HG03460 (cell line): Measurements from ENCODE around the gene MRS2.
"Not testable (repeated sequence)": the region's sequence is repeated elsewhere in the genome, so short reads cannot be mapped to it uniquely, and the experiment has no call there.

Source experiments
- ATAC-seq: cut with Tn5 transposase; IDR thresholded peaks from one replicate; pipeline ENCODE4 v1.9.1; 2021; ENCODE audit not compliant: unreplicated experiment

Gene MRS2, protein sequence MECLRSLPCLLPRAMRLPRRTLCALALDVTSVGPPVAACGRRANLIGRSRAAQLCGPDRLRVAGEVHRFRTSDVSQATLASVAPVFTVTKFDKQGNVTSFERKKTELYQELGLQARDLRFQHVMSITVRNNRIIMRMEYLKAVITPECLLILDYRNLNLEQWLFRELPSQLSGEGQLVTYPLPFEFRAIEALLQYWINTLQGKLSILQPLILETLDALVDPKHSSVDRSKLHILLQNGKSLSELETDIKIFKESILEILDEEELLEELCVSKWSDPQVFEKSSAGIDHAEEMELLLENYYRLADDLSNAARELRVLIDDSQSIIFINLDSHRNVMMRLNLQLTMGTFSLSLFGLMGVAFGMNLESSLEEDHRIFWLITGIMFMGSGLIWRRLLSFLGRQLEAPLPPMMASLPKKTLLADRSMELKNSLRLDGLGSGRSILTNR

DNA sequence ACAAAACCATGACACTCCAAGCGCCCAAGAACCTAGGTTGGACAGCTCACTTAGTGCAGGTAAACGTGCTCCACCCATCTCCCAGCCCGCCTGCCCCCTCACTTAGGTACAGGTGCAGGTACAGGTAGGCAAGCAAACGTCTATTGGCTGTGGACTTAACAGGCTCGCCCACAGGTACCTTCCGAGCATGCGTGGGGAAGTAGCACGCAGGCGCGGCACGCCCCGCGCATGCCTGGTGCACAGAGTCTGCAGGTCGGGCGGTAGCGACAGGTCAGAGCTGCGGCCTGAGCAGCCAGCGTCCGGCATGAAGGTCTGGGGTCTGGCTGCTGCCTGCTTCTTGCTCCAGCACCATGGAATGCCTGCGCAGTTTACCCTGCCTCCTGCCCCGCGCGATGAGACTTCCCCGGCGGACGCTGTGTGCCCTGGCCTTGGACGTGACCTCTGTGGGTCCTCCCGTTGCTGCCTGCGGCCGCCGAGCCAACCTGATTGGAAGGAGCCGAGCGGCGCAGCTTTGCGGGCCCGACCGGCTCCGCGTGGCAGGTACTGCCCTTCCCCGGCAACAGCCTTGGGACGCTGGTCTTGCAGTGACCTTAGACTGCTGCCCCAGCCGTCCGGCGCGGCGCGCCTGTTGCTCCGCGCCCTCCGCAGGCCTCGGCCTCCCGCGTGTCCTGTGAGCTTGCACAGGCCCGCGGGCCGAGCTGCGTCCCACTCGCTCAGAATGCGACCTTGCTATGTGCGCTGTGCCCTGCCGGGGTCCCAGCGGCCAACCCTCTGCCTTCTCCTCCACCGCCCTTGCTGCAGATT lies at the start of gene MRS2:
MRS2 (plus strand) TSS at position 240 of the 804 bp plus-strand sequence; CDS start at position 351, 111 bp downstream.
- ATAC-seq, result peak; percentile 96

DNA sequence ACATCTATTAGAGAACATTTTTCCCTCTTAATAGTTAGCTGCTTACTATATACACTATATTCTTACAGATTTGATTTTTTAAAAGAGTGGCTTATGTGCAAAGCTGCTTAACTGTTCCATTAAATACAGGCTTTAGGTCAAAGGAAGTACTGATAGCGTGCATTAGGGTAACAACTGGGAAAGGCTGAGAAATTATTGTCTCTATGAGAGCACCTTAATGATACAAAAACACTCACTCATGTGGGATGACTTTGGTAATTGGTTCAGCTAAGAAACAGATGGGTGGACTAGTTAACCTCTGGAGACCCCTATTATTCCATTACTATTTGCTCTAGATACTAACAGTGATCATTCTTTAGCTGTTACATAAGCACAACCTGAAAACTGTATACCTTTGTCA lies 48.9 kb upstream of the MRS2 start:
- no peak for ATAC-seq

DNA sequence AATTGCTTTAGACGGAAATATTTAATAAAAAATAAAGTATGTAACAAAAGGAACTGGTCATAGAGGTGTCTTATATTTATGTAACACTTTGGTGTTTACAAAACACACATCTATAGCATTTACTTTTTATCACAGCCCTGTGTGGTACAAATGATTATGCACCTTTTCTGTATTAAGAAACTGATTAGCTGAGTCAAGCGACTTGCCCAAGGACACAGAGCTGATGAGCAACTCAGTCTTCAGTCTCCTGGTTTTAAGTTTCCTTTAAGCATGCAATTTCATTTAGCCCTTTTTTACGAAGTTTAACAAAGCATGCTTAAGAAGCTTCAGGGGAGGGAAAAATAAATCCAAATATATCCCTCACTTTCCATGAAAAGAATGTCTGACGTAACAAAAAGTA lies 47.3 kb upstream of the MRS2 start:
- ATAC-seq, result no peak

DNA sequence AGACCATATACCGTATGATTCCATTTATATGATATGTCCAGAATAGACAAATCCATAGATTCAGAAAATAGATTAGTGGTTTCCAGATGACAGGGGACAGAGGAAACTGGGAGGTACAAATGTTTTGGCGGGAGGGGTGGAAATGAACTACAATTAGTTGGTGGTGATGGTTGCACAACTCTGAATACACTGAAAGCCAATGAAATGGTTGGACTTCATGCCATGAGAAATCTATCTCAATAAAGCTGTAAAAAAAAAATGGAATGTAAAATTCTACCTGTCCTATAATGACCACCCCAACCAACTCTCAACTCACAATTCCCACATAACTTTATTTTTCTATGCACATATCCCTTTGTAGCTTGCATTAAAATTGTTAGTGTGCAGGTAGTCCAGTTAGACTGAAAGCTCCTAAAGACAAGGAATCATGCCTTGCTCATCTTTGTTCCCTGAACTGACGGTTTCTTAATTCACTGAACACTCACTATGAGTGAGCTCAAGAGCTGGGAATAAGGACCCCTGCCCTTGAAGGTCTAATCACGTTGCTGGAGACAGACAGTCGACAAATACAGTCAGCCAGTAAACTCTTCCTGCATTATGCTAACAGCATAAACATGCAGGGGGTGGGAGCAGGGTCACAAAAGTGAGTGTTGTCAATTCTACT lies 46.3 kb upstream of the MRS2 start:
- ATAC-seq, result no peak

DNA sequence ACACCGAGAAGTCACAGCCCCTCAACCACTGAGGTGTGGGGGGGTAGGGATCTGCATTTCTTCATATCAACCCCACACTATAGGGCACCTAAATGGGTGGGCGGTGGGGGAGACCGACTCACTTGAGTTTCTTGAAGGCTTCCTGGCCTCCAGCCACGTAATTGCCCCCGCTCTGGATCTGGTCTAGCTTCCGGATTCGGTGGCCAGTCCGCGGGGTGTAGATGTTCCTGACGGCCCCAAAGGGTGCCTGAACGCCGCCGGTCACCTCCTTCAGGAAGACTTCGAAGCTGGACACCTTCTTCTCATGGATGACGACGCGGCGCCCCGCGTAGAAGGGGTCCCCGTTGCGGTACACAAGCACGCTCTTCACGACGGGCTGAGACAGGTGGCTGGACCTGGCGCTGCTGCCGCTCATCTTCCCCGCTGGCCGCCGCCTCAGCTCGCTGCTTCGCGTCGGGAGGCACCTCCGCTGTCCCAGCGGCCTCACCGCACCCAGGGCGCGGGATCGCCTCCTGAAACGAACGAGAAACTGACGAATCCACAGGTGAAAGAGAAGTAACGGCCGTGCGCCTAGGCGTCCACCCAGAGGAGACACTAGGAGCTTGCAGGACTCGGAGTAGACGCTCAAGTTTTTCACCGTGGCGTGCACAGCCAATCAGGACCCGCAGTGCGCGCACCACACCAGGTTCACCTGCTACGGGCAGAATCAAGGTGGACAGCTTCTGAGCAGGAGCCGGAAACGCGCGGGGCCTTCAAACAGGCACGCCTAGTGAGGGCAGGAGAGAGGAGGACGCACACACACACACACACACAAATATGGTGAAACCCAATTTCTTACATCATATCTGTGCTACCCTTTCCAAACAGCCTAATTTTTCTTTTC lies 45.2 kb upstream of the MRS2 start, which contains the start of gene DCDC2:
DCDC2 (minus strand) TSS at position 724 of the 883 bp plus-strand sequence; CDS start at position 415, 309 bp downstream.
- ATAC-seq, result no peak

DNA sequence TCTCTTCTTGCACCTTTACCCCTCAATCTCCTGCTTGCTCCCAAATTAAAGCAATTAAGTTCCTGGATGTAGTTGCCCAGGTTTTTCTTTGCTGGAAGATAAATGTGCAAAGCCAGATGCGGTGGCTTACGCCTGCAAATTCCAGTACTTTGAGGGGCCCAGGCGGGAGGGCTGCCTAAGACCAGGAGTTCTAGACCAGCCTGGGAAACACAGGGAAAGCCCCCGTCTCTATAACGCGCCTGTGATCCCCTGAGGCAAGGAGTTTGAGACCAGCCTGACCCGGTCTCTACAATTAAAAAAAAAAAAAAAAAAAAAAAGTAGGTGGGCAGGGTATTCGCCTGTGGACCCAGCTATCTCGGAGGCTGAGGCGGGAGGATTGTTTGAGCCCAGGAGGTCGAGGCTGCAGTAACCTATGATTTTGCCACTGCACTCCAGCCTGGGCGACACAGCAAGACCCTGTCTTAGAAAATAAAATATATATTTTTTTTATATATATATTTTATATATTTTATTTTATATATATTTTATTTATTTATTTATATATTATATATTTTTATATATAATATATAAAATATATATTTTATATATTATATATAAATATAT lies 44.4 kb upstream of the MRS2 start:
- ATAC-seq, result no peak

DNA sequence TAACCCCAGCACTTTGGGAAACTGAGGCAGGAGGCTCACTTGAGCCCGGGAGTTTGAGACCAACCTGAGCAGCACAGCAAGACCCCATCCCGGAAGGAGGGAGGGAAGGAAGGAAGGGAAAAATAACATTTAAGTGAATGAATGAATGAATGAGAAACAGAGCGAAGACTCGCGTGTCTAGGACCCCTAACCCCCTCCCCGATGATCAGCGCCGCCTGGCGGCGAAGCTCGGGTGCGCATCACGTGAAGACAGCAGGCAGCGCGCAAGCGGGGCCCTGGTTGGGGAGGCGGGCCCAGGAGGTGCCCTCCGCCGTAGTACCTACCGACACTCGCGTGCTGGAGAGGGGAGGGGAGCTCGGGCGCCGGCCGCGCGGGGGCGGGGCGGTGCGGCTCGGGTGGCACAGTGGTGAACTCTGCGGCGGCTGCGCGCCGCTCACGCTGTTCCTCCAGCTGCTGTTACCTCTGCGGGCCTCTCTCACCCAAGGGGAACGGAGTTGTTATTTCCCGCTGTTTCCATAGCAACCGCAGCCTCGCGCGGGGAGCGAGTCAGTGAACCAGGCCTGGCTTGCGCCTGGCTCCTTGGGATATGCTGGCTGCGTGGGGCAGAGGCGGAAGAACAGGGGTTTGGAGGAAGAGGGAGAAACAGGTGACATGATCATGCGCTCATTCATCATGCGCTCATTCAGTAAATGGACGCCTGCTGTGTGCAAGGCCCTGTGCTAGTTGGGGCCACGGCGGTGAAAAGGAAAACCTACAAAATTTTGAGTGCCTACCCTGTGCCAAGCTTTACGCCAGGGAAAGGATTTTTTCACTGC lies 42.9 kb upstream of the MRS2 start:
- ATAC-seq, result peak; percentile 91

DNA sequence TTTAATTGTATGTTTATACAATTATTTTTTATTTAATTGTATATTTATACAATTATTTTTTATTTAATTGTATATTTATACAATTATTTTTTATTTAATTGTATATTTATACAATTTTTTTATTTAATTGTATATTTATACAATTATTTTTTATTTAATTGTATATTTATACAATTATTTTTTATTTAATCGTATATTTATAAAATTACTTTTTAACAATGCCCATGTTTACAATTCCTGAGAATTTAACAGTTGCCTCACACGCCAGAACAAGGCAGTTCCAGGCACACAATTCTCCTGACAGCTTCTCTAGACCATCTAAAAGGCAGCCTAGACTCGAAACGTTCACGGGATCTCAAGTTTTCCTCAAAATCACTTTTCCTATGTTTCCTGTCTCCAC lies 40.4 kb upstream of the MRS2 start:
- ATAC-seq, result not testable (repeated sequence)

DNA sequence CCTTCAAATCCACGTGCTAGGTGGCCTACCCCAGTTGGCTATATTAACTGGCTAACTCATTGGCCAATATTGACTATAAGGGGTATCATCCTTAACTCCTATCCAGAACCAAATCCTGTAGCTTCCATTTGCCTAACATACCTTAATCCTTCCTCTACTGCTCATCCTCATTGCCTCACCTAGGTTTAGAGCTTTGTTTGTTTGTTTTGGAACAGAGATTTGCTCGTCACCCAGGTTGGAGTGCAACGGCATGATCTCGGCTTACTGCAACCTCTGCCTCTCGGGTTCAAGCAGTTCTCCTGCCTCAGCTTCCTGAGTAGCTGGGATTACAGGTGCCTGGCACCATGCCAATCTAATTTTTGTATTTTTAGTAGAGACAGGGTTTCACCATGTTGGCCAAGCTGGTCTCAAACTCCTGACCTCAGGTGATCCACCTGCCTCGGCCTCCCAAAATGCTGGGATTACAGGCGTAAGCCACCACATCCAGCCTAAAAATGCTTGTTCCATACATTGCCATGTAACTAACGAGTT lies 37.6 kb upstream of the MRS2 start:
- ATAC-seq, result not testable (repeated sequence)

DNA sequence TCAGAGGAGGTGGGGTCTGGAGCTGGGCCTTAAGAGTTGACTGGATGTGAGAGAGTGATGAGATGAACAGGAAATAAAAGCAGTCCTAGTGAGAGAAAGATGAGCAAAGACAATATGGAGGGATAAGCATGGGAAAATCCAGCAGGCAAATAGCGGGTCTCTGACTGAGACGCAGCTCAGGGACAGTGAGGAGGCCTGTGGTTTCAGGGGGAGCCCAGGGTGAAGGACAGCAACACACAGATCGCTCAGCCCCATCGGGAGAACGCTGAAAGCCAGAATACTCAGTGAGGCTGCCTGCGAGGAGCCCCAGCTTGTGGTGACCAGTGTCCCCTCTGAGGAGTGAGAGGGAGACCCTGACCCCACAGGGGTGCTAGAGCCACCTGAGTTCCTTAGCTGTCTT lies 28.1 kb upstream of the MRS2 start:
- ATAC-seq, result no peak

DNA sequence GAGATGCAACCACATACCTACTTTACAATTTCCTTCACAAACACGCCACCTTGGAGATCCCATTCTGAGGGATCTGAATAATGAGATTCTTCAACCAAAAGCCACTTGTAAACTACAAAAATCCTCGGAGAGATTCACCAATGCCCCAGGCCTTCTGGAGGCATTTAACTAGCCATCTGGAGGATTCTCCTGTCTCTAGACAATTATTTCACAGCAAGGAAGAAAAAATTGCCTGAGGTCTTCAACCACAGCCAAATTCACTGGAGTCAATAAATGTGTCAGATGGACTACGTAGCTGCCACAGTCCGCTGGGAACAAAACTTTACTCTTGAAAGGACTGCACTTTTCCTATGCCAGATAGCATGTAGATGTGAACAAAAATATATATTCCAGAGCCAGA lies 25.9 kb upstream of the MRS2 start:
- ATAC-seq, result no peak

DNA sequence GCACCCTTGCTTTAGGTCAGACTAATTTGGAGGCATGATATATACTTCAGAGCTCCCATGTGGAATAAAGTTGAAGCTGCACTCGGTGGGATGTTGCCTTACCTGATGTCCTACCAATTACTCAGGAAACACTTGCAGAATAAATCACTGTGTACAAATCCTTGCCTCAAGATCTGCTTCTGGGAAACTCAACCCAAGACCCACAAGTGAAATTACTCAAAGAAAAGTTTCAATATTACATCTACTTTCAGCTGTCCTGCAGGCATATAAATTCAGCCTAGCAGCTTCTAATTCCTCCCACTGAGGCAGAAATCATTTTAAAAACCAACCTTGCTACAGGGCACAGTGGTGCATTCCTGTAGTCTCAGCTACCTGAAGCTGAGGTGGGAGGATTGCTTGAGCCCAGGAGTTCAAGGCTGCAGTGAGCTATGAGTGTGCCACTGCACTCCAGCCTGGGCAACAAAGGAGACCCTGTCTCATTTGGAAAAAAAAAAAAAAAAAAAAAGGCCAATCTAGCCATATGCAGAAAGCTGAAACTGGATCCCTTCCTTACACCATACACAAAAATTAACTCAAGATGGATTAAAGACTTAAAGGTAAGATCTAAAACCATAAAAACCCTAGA lies 24.2 kb upstream of the MRS2 start:
- no peak for ATAC-seq

DNA sequence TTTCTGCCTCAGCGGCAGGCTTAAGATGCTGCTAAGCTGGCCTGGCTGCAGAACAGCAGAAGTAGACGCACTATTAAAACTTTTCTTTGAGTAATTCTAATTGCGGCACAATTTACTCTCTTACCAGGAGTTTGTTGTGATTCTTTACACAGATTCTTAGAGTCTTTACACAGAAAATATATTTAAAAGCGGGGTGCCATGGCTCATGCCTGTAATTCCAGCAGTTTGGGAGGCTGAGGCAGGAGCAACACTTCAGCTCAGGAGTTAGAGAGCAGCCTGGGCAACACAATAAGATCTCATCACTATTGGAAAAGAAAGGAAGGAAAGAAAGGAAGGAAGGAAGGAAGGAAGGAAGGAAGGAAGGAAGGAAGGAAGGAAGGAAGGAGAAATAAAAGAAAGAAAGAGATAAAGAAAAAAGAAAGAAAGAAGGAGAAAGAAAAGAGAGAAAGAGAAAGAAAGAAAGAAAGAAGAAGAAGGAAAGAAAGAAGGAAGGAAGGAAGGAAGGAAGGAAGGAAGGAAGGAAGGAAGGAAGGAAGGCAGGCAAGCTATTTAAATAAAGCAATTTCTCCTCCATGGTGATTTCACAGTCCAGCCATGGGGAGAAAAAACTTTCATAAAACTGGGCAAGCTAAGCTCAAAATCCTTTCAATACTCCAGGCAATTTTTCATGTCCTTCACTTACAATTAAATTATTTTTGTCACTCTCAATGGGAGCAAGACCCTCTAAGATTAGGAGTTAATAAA lies 21.1 kb upstream of the MRS2 start:
- ATAC-seq, result no peak

DNA sequence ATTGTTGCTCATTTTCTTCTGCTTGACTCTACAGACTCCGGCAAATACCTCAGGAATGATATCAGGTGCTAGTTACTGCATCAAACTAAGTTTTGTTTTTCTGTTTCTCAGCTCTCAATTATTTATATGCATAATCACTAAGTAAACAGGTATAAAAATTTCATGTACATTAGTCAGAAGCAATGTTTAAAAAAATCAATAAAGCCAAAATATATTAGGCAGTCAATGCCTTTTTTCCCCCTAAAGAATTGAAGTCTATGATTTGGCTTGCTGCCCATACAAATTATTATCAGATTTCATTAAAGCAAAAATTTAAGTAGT lies 20.6 kb upstream of the MRS2 start:
- no peak for ATAC-seq

DNA sequence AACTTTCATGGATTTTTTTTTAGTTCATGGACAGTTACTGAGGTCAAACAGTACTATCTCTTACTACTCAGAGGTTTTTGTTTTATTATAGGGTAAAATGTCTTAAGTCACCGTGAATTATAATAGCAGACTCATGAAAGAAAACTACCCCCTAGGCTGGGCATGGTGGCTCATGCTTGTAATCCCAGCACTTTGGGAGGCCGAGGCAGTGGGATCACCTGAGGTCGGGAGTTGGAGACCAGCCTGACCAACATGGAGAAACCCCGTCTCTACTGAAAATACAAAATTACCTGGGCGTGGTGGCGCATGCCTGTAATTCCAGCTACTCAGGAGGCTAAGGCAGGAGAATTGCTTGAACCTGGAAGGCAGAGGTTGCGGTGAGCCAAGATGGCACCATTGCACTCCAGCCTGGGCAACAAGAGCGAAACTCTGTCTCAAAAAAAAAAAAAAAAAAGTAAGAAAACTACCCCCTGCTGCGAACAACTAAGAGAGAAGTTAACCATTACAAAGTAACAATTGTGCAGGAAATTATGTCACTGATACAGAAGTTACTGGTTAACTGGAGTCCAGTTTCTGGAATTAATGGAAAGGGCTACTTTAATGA lies 19.7 kb upstream of the MRS2 start:
- not testable (repeated sequence) for ATAC-seq

DNA sequence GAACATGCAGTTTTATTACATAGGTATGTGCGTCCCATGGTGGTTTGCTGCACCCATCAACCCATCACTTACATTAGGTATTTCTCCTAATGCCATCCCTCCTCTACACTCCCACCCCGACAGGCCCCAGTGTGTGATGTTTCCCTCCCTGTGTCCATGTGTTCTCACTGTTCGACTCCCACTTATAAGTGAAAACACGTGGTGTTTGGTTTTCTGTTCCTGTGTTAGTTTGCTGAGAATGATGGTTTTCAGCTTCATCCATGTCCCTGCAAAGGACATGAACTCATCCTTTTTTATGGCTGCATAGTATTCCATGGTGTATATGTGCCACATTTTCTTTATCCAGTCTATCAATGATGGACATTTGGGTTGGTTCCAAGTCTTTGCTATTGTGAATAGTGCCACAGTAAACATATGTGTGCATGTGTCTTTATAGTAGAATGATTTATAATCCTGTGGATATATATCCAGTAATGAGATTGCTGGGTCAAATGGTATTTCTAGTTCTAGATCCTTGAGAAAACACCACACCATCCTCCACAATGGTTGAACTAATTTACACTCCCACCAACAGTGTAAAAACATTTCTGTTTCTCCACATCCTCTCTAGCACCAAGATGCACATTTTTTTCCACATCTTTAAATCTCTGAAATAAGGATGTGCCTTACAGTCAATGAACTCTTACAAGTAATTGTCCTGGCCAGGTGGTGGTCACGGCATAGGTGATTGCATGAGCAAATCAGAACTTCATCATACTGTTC lies 18.2 kb upstream of the MRS2 start:
- ATAC-seq, result not testable (repeated sequence)
